PC-9 (cell line): ENCODE measurements around the gene KRTAP10-10.
"Not testable (repeated sequence)": the region's sequence is repeated elsewhere in the genome, so short reads cannot be mapped to it uniquely, and the experiment has no call there.

Experiments
- CTCF ChIP-seq: fragments of 200-600 bp; sonication (generic); conservative IDR thresholded peaks from 2 replicates; pipeline ENCODE4 v1.6.1; 2017; ENCODE audit warnings: mixed run types, antibody characterized with exemption, mild to moderate bottlenecking, moderate library complexity
- EZH2 ChIP-seq: fragments of 200-600 bp; sonication (generic); IDR thresholded peaks from 2 replicates; pipeline ENCODE4 v1.8.0; 2017; ENCODE audit warnings: antibody characterized with exemption, low read depth

GRCh38 chr21:44627831-44628233 is 9.3 kb upstream of the KRTAP10-10 start:
- not testable (repeated sequence) for TF ChIP-seq CTCF, EZH2
